Naive thymus-derived CD4-positive, alpha-beta T cell (primary cell): ENCODE measurements around the gene B3GNT3. TPM values are rescaled to one million over a fixed set of nuclear protein-coding genes. Genes with fewer than 3 reads are reported as not detected.
A peak's percentile ranks its signal among the peaks of the same experiment; 100 is the strongest.

Experiments
- ATAC-seq: fragments of 150-1000 bp; cut with Tn5 transposase; 2 replicates; pipeline ENCODE4 v1.10.0; 2021; ENCODE audit warnings: mild to moderate bottlenecking, moderate library complexity
- CTCF ChIA-PET: fragments of 350-600 bp; sonication (Branson Sonifier 250); formaldehyde crosslinking; loops from one replicate; lab custom pipeline; 2021; ENCODE audit warnings: antibody characterized with exemption; lab: Charles Lee
- POLR2A ChIA-PET: fragments of 350-600 bp; sonication (Branson Sonifier 250); formaldehyde crosslinking; loops from one replicate; lab custom pipeline; 2021; ENCODE audit warnings: antibody characterized with exemption, inconsistent platforms; lab: Charles Lee
- DNase-seq, 9 donors: peaks; one replicate each; pipeline versions ENCODE4 v3.0.0 to v3.0.0-alpha.2; 2020 to 2022; ENCODE audit warnings: mixed read lengths in 1 of 9
- H3K27ac ChIP-seq: one replicate; pipeline ENCODE4 v1.7.0; 2013; ENCODE audit warnings: mild to moderate bottlenecking, low read depth, low read length, moderate library complexity
- H3K27me3 ChIP-seq, 2 donors: one replicate each; pipeline ENCODE4 v1.7.0; 2013; ENCODE audit warnings: low read length in 2 of 2, mild to moderate bottlenecking in 2 of 2, moderate library complexity in 2 of 2; ENCODE audit not compliant: control insufficient read depth in 2 of 2, insufficient read depth in 2 of 2
- H3K36me3 ChIP-seq, 3 experiments: 1 replicate in 2 of 3; 2 replicates in 1 of 3; pipeline ENCODE4 v1.7.0; 2013; ENCODE audit warnings: low read length in 3 of 3, mild to moderate bottlenecking in 3 of 3, moderate library complexity in 1 of 3; ENCODE audit not compliant: insufficient read depth in 3 of 3, control insufficient read depth in 2 of 3
- H3K4me1 ChIP-seq, 2 donors: one replicate each; pipeline ENCODE4 v1.7.0; 2013; ENCODE audit warnings: low read length in 2 of 2, mild to moderate bottlenecking in 2 of 2, moderate library complexity in 1 of 2; ENCODE audit not compliant: control insufficient read depth in 2 of 2, insufficient read depth in 2 of 2
- H3K4me3 ChIP-seq: 2 replicates; pipeline ENCODE4 v1.7.0; 2013; ENCODE audit warnings: mild to moderate bottlenecking, low read length
- H3K9me3 ChIP-seq, 3 experiments: 1 replicate in 2 of 3; 2 replicates in 1 of 3; pipeline ENCODE4 v1.7.0; 2013; ENCODE audit warnings: low read length in 3 of 3; ENCODE audit not compliant: control insufficient read depth in 2 of 3
- H3K27ac Mint-ChIP-seq, 9 donors: one replicate each; pipeline ENCODE4 v1.8.0; 2020 to 2022; ENCODE audit warnings: mixed read lengths in 9 of 9, mild to moderate bottlenecking in 8 of 9, moderate library complexity in 5 of 9, inconsistent platforms in 2 of 9
- H3K27me3 Mint-ChIP-seq, 5 donors: one replicate each; pipeline ENCODE4 v1.8.0; 2021 to 2022; ENCODE audit warnings: mixed read lengths in 5 of 5, mild to moderate bottlenecking in 1 of 5
- H3K36me3 Mint-ChIP-seq, 5 donors: one replicate each; pipeline ENCODE4 v1.8.0; 2020 to 2022; ENCODE audit warnings: mixed read lengths in 5 of 5, mild to moderate bottlenecking in 3 of 5, inconsistent platforms in 1 of 5
- H3K4me1 Mint-ChIP-seq, 7 donors: one replicate each; pipeline ENCODE4 v1.8.0; 2020 to 2022; ENCODE audit warnings: mixed read lengths in 7 of 7, mild to moderate bottlenecking in 3 of 7, inconsistent platforms in 1 of 7
- H3K4me3 Mint-ChIP-seq, 10 donors: one replicate each; pipeline ENCODE4 v1.8.0; 2020 to 2022; ENCODE audit warnings: mild to moderate bottlenecking in 10 of 10, mixed read lengths in 10 of 10, moderate library complexity in 6 of 10, inconsistent platforms in 2 of 10
- H3K9me3 Mint-ChIP-seq, 11 donors: one replicate each; pipeline ENCODE4 v1.8.0; 2020 to 2022; ENCODE audit warnings: mixed read lengths in 11 of 11, mild to moderate bottlenecking in 4 of 11, inconsistent platforms in 1 of 11, moderate library complexity in 1 of 11
- intact Hi-C, 2 donors: fragments of 100-400 bp; cut with micrococcal nuclease; formaldehyde crosslinking; loops; one replicate each; pipeline ENCODE4 v1.15.1; 2023
- polyA plus RNA-seq, 2 donors: library from polyadenylated mRNA; unstranded; fragments of 300-500 nt; fragmentation: Illumina TruSeq; gene quantifications; one replicate each; pipeline ENCODE4 v1.2.3, GENCODE V29; 2021
- total RNA-seq, 6 experiments: library from RNA in 5 of 6; stranded (reverse) in 5 of 6; gene quantifications; 1 replicate in 5 of 6; 2 replicates in 1 of 6; pipeline ENCODE4 v1.2.3 and lab custom pipeline; 2021 to 2026

The B3GNT3 gene
- total and polyA plus RNA-seq, 7 experiments from 2014 or later, result 0.43 to 1.0 (median 0.74) TPM; not detected in 3

DNA sequence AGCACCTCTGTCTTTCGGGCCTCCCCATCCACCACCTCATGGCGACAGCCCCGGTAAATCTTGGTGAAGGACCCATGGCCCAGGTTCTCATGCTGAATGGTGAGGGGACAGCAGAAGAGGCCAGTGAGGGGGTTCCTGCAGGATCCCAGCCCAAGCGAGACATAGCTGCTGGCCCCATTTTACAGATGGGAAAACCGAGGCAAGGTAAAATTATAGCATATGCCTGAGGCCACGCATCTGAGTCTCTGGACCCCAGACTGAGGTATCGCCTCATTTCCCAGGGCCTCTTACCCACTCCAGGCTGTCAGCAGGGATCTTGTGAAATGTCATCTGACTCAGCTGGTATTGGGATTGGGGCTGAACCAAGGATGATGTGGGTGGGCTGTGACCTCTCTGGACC lies 43.0 kb downstream of the B3GNT3 start:
- ChIA-PET CTCF (interaction anchor here (0.7 kb wide), 1 partner anchor 50 kb away, joined by 6 read pairs; no protein-coding TSS in a partner anchor), POLR2A (interaction anchor here (1.3 kb wide), 1 partner anchor 21 kb away, joined by 4 read pairs; the partner anchor contains the start of gene RPL18A)
- H3K9me3 ChIP-seq, result no peaks in the 10 kb centered on the region
- no peak overlapping the region for H3K4me3 ChIP-seq
- H3K4me1 ChIP-seq, result peaks cover 0 to under 1% of the 10 kb centered on the region in 2 donors
- H3K27ac Mint-ChIP-seq, result peak overlapping the region in 5 of 9 donors; percentile 9 to 59 (median 39)
- DNase-seq (no peak), ATAC-seq (no peak)
- peaks cover 35 to 97% (median 49%) of the 10 kb centered on the region in 3 experiments for H3K36me3 ChIP-seq
- H3K27me3 ChIP-seq, result no peaks in the 10 kb centered on the region
- intact Hi-C loops, result no loop called here
- no peaks in the 10 kb centered on the region for H3K27me3 Mint-ChIP-seq
- H3K9me3 Mint-ChIP-seq, result peaks cover 0 to 3% (median 0%) of the 10 kb centered on the region in 11 donors
- H3K27ac ChIP-seq, result peak overlapping the region; percentile 34
- H3K4me3 Mint-ChIP-seq, result no peak overlapping the region
- H3K4me1 Mint-ChIP-seq, result peaks cover 14 to 47% (median 24%) of the 10 kb centered on the region in 7 donors
- H3K36me3 Mint-ChIP-seq, result peaks cover 17 to 56% (median 26%) of the 10 kb centered on the region in 5 donors

DNA sequence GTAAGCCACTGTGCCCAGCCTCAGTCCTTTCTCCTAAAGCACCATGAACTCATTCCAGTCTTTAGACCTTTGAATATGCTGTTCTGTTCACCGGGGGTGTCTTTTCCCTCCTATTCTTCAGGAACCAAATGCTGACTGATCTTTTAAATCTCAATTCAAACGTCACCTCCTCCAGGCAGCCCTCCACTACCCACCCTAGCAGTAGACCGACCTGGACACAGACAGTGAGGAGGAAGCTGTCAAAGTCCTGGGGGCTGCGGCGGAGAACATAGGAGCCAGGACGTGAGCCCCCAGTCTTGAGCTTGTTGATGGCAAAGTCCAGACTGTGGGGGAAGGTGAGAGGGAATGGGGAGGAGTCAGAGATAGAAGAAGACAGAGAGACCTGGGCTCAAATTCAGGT lies 45.1 kb downstream of the B3GNT3 start:
- CTCF ChIA-PET, result interaction anchor here (0.8 kb wide), 1 partner anchor 16 kb away, joined by 3 read pairs; no protein-coding TSS in a partner anchor
- peaks cover 0 to 3% (median 0%) of the 10 kb centered on the region in 11 donors for H3K9me3 Mint-ChIP-seq

DNA sequence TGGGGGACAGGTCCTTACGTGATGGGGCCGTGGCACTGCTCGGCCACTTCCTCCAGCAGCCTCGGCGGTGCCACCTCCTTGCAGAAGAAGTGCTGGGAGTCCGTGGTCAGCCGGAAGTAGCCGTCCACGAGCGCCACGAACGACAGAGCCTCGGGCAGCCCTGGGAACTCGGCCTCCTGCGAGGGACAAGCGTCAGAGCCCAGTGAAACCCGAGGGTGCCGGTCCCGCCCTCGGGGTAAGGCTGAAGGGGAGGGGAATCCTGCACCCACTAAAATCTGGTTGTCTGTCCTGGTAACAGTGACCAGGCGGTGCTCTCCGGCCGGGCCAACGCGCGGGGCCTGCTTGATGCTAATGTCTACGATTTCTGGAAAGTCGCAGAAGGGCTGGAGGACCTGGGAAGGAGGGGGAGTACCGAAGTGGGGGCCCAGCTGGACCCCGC lies 46.5 kb downstream of the B3GNT3 start:
- CTCF ChIA-PET, result no interaction called here
- Histone ChIP-seq H3K4me3 (no peak overlapping the region), H3K36me3 (peaks cover 39 to 78% (median 49%) of the 10 kb centered on the region in 3 experiments), H3K27ac (peak overlapping the region; percentile 95), H3K27me3 (no peaks in the 10 kb centered on the region), H3K9me3 (no peaks in the 10 kb centered on the region), H3K4me1 (peaks cover 31 to 33% of the 10 kb centered on the region in 2 donors)
- H3K27me3 Mint-ChIP-seq, result no peaks in the 10 kb centered on the region
- H3K36me3 Mint-ChIP-seq, result peaks cover 7 to 50% (median 15%) of the 10 kb centered on the region in 5 donors
- peak overlapping the region in 3 of 10 donors; percentile 11 to 29 (median 14) for H3K4me3 Mint-ChIP-seq
- intact Hi-C loops, result no loop called here
- DNase-seq (no peak), ATAC-seq (no peak)
- POLR2A ChIA-PET, result no interaction called here
- H3K4me1 Mint-ChIP-seq, result peaks cover 30 to 60% (median 37%) of the 10 kb centered on the region in 7 donors
- H3K27ac Mint-ChIP-seq, result peak overlapping the region in 4 of 9 donors; percentile 38 to 72 (median 56)
- H3K9me3 Mint-ChIP-seq, result no peaks in the 10 kb centered on the region

More for the DNA sequence above, 45.1 kb downstream of the B3GNT3 start:
- ATAC-seq (no peak), DNase-seq (no peak)
- intact Hi-C loops, result no loop called here
- POLR2A ChIA-PET, result interaction anchor here (0.6 kb wide), 1 partner anchor 8 kb away, joined by 3 read pairs; no protein-coding TSS in a partner anchor
- H3K9me3 ChIP-seq, result no peaks in the 10 kb centered on the region
- peaks cover 31 to 60% (median 43%) of the 10 kb centered on the region in 7 donors for H3K4me1 Mint-ChIP-seq
- H3K4me1 ChIP-seq, result peaks cover 18 to 20% of the 10 kb centered on the region in 2 donors
- H3K4me3 ChIP-seq, result no peak overlapping the region
- no peaks in the 10 kb centered on the region for H3K27me3 ChIP-seq
- H3K27ac Mint-ChIP-seq, result peak overlapping the region in 5 of 9 donors; percentile 8 to 74 (median 48)
- H3K27me3 Mint-ChIP-seq, result no peaks in the 10 kb centered on the region
- H3K27ac ChIP-seq, result no peak overlapping the region
- H3K4me3 Mint-ChIP-seq, result peak overlapping the region in 1 of 10 donors; percentile 11
- peaks cover 39 to 92% (median 54%) of the 10 kb centered on the region in 3 experiments for H3K36me3 ChIP-seq
- H3K36me3 Mint-ChIP-seq, result peaks cover 16 to 59% (median 26%) of the 10 kb centered on the region in 5 donors

DNA sequence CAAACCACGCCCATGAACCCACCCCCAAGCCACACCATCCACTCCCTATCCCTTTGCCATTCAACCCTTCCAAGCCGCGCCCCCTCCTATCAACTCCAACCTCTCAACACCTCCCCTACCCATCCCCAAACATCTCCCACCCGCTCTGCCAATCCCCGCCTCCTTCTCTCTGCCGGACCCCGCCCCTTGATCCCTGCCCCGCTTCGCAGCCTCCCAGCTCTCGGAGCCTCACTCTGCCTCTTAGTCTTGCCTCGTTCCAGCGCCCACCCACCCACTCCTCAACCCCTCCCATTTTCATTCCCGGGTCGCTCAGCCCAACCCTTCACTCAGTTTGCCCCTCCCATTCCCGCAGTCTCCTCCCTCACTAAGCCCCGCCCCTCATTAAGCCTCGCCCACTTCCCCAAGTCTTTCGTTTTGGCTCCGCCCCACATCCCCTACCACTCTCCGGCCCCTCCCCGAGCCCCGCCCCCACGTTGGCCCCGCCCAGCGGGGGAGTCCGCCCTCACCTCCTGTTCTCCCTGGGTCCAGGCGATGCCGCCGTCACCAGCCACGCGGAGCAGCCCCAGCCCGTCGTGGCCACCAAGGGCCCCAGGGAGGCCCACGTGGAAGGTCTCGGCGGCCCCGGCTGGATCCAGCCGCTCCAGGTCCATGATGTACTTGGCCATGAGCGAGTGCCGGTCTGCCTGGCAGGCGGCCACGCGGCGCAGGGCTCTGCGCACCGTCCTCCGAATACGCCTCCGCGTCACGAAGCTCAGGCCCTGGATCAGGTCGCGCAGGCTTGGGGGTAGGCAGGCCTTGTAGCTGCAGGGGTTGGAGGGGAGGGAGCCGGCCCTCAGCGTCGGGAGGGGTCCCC lies 47.1 kb downstream of the B3GNT3 start:
- Mint-ChIP-seq H3K36me3 (peaks cover 4 to 49% (median 11%) of the 10 kb centered on the region in 5 donors), H3K9me3 (no peaks in the 10 kb centered on the region), H3K27me3 (no peaks in the 10 kb centered on the region), H3K4me3 (peak overlapping the region in 2 of 10 donors; percentile 14 to 18), H3K4me1 (peaks cover 26 to 57% (median 34%) of the 10 kb centered on the region in 7 donors), H3K27ac (peak overlapping the region in 4 of 9 donors; percentile 30 to 72 (median 48))
- POLR2A ChIA-PET, result interaction anchor here (0.9 to 2.1 kb wide), 3 partner anchors 8 to 18 kb away, joined by 3 to 5 read pairs (median 3); partner anchors contain the start of gene RPL18A
- peak overlapping the region; percentile 95 for H3K27ac ChIP-seq
- H3K9me3 ChIP-seq, result no peaks in the 10 kb centered on the region
- H3K4me1 ChIP-seq, result peaks cover 35% of the 10 kb centered on the region in 2 donors
- no peak overlapping the region for H3K4me3 ChIP-seq
- intact Hi-C loops, result no loop called here
- H3K36me3 ChIP-seq, result peaks cover 39 to 73% (median 45%) of the 10 kb centered on the region in 3 experiments
- ATAC-seq (peak; percentile 80), DNase-seq (peak in 7 of 9 donors; percentile 33 to 66 (median 49))
- CTCF ChIA-PET, result no interaction called here
- no peaks in the 10 kb centered on the region for H3K27me3 ChIP-seq

DNA sequence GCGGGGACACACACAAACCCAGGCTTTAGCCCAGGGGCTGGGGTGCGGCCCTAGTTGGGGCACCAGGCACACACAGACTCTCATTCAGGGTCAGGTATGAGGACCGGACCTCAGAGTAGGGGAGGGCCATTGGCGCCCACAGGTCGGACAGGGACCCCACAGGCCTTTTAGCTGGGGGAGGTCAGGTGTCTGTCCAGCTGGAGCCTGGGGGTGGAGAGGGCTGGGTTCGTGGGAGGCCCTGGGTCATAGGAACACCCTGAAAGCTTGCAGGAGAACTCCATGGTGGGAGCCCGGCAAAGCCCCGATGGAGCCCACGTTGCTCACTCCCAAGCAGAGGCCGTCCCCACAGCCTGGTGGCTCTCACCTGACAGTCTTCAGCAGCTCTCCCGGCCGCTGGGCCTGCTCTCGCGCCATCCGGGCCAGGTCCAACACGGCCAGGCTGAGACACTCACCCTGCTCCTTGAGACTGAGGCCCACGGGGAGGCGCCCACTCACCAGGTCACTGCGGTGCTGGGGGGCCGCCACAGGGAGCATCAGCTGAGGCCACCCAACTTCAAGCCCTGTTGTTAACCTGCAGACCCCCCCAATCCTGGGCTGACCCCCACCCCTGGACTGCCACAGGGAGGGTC lies 47.8 kb downstream of the B3GNT3 start:
- H3K27ac ChIP-seq, result peak overlapping the region; percentile 95
- peaks cover 0 to under 1% (median 0%) of the 10 kb centered on the region in 5 donors for H3K27me3 Mint-ChIP-seq
- no peaks in the 10 kb centered on the region for H3K27me3 ChIP-seq
- H3K36me3 ChIP-seq, result peaks cover 38 to 66% (median 45%) of the 10 kb centered on the region in 3 experiments
- intact Hi-C loops, result no loop called here
- no peaks in the 10 kb centered on the region for H3K9me3 Mint-ChIP-seq
- H3K9me3 ChIP-seq, result no peaks in the 10 kb centered on the region
- CTCF ChIA-PET, result interaction anchor here (0.5 kb wide), 1 partner anchor 90 kb away, joined by 3 read pairs; no protein-coding TSS in a partner anchor
- POLR2A ChIA-PET, result interaction anchor here (0.6 to 2.1 kb wide), 6 partner anchors 8 to 46 kb away, joined by 3 to 5 read pairs (median 3); partner anchors contain the start of gene RPL18A
- no peak overlapping the region for H3K4me3 ChIP-seq
- peak overlapping the region in 5 of 9 donors; percentile 56 to 100 (median 97) for H3K27ac Mint-ChIP-seq
- H3K4me1 Mint-ChIP-seq, result peaks cover 25 to 58% (median 33%) of the 10 kb centered on the region in 7 donors
- H3K4me1 ChIP-seq, result peaks cover 35 to 37% of the 10 kb centered on the region in 2 donors
- peak overlapping the region in 4 of 10 donors; percentile 18 to 87 (median 50) for H3K4me3 Mint-ChIP-seq
- no peak for ATAC-seq
- no peak for DNase-seq
- peaks cover 2 to 50% (median 11%) of the 10 kb centered on the region in 5 donors for H3K36me3 Mint-ChIP-seq
